ENCODE data around the gene CNTNAP5.

The CNTNAP5 gene

DNA sequence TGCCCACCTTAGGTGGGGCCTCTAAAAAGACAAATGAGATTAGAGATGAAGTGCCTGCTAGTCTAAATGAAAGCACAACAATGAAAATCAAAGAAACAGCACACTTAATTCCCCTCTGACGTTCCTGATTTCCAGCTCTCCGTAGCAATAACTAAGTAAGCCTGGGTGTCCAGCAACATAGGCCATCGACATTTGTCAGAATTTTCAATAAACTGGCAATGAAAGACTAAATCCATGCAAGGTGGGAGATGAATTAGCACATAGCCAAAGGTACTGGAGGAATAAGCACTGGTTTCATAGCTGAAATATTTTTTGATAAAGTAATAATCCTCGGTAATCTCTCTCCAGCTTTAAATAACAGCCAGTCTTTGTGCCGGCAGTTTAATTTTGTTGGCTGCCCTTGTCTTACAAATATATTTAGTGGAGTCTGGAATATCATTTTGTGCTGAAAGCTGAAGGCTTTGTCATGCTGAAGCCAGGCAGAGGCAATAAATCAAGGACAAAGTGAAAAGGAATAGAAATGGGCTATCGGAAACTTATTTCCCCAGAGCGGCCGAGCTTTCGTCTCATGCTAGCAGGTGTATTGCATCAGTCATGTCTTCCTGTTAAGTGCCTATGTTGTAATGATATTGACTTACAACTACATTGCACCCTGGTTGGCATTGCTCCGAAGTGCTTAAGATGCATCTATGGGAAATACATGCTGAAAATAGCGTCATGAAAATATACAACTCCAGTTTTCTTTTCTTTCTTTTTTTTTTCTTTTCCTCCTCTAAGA, 790.1 kb downstream of the CNTNAP5 start:
- Histone ChIP-seq H3K4me2 (ENCODE audit: low read depth, low read length) (no peak overlapping the region), H3F3A (ENCODE audit: insufficient read depth, low read length) (no peaks in the 10 kb centered on the region), H3K27ac (ENCODE audit: low read length) (no peak overlapping the region), H3K9ac (ENCODE audit: low read length) (no peak overlapping the region), H3K4me3 (ENCODE audit: low read length) (no peak overlapping the region), H3K4me1 (ENCODE audit: low read length) (no peaks in the 10 kb centered on the region), H3K79me2 (ENCODE audit: low read length) (no peaks in the 10 kb centered on the region), H4K20me1 (ENCODE audit: insufficient read depth, low read length) (no peaks in the 10 kb centered on the region), H2AFZ (ENCODE audit: low read length) (no peak overlapping the region), H3K36me3 (replicated peaks; ENCODE audit: insufficient read depth, low read length) (no peaks in the 10 kb centered on the region), H3K9me2 (replicated peaks; ENCODE audit: insufficient read depth, low read length) (no peaks in the 10 kb centered on the region), H3K27me3 (replicated peaks; ENCODE audit: insufficient read depth, low read length) (no peaks in the 10 kb centered on the region), H3K9me3 (replicated peaks; ENCODE audit: insufficient read depth, low read length) (no peaks in the 10 kb centered on the region)
- DNase-seq, result no peak
- TF ChIP-seq EZH2phosphoT487 (IDR thresholded peaks at IDR 0.05; ENCODE audit: low read length), result no peak
- no peak for TF ChIP-seq EZH2 (optimal IDR thresholded peaks at IDR 0.05; ENCODE audit: low read depth, low read length)
- TF ChIP-seq, protein P1, sequence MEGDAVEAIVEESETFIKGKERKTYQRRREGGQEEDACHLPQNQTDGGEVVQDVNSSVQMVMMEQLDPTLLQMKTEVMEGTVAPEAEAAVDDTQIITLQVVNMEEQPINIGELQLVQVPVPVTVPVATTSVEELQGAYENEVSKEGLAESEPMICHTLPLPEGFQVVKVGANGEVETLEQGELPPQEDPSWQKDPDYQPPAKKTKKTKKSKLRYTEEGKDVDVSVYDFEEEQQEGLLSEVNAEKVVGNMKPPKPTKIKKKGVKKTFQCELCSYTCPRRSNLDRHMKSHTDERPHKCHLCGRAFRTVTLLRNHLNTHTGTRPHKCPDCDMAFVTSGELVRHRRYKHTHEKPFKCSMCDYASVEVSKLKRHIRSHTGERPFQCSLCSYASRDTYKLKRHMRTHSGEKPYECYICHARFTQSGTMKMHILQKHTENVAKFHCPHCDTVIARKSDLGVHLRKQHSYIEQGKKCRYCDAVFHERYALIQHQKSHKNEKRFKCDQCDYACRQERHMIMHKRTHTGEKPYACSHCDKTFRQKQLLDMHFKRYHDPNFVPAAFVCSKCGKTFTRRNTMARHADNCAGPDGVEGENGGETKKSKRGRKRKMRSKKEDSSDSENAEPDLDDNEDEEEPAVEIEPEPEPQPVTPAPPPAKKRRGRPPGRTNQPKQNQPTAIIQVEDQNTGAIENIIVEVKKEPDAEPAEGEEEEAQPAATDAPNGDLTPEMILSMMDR (IDR thresholded peaks at IDR 0.05; ENCODE audit: low read length), result no peak

DNA sequence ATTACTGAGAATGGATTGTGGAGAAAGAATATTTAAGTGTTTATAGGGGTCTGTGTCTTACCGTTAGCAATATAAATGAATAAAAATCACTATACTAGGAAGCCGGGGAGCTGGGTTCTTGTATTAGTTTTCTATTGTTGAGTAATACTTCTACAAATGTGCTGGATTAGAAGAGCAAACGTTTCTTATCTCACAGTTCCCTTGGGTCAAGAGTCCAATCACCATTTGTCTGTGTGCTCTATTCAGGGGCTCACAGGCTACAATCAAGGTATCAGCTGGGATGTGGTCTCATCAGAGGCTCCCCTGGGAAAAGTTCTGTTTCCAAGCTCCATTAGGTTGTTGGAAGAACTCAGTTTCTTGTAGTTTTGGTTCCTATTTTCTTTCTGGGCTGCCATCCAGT, 790.9 kb downstream of the CNTNAP5 start:
- H3K4me3 ChIP-seq (ENCODE audit: low read length), result no peak overlapping the region
- no peak for DNase-seq
- no peaks in the 10 kb centered on the region for H3K27me3 ChIP-seq (replicated peaks; ENCODE audit: insufficient read depth, low read length)
- TF ChIP-seq EZH2 (optimal IDR thresholded peaks at IDR 0.05; ENCODE audit: low read depth, low read length) (no peak), EZH2phosphoT487 (IDR thresholded peaks at IDR 0.05; ENCODE audit: low read length) (no peak)
- TF ChIP-seq, protein P1 (IDR thresholded peaks at IDR 0.05; ENCODE audit: low read length), result no peak
- no peak overlapping the region for H3K4me2 ChIP-seq (ENCODE audit: low read depth, low read length)
- H3K9me2 ChIP-seq (replicated peaks; ENCODE audit: insufficient read depth, low read length), result no peaks in the 10 kb centered on the region
- H3K4me1 ChIP-seq (ENCODE audit: low read length), result no peaks in the 10 kb centered on the region
- no peaks in the 10 kb centered on the region for H4K20me1 ChIP-seq (ENCODE audit: insufficient read depth, low read length)
- H3K9ac ChIP-seq (ENCODE audit: low read length), result no peak overlapping the region
- no peak overlapping the region for H3K27ac ChIP-seq (ENCODE audit: low read length)
- H3K79me2 ChIP-seq (ENCODE audit: low read length), result no peaks in the 10 kb centered on the region
- no peaks in the 10 kb centered on the region for H3K36me3 ChIP-seq (replicated peaks; ENCODE audit: insufficient read depth, low read length)
- H3K9me3 ChIP-seq (replicated peaks; ENCODE audit: insufficient read depth, low read length), result no peaks in the 10 kb centered on the region
- H2AFZ ChIP-seq (ENCODE audit: low read length), result no peak overlapping the region
- no peaks in the 10 kb centered on the region for H3F3A ChIP-seq (ENCODE audit: insufficient read depth, low read length)

DNA sequence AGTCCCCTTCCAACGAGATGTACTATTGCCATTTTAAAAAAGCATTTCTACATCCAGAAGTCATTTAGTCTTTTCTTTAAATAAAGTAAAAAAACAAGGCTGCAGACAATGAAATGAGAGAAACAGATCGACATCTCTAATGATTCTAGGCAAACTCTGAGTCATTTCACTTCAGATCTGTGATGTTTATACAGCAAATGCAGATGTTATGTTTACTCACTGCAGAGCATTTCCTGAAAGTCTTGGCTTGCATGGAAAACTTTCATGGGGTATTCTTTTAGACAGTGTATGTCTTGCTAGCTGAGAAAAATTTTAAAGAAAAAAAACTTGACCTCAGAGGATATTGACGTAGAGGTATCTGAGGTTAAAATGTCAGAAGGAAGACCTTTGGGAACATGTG, 797.4 kb downstream of the CNTNAP5 start:
- DNase-seq, result no peak
- H3K4me2 ChIP-seq (ENCODE audit: low read depth, low read length), result no peak overlapping the region

More for the DNA sequence above, 797.4 kb downstream of the CNTNAP5 start:
- no peaks in the 10 kb centered on the region for H3K4me1 ChIP-seq (ENCODE audit: low read length)
- no peaks in the 10 kb centered on the region for H3K36me3 ChIP-seq (replicated peaks; ENCODE audit: insufficient read depth, low read length)
- no peaks in the 10 kb centered on the region for H3K79me2 ChIP-seq (ENCODE audit: low read length)
- no peaks in the 10 kb centered on the region for H3K27me3 ChIP-seq (replicated peaks; ENCODE audit: insufficient read depth, low read length)
- no peaks in the 10 kb centered on the region for H3F3A ChIP-seq (ENCODE audit: insufficient read depth, low read length)
- no peak overlapping the region for H3K27ac ChIP-seq (ENCODE audit: low read length)
- H4K20me1 ChIP-seq (ENCODE audit: insufficient read depth, low read length), result no peaks in the 10 kb centered on the region
- TF ChIP-seq EZH2 (optimal IDR thresholded peaks at IDR 0.05; ENCODE audit: low read depth, low read length) (no peak), EZH2phosphoT487 (IDR thresholded peaks at IDR 0.05; ENCODE audit: low read length) (no peak)
- TF ChIP-seq, protein P1 (IDR thresholded peaks at IDR 0.05; ENCODE audit: low read length), result no peak
- no peaks in the 10 kb centered on the region for H3K9me2 ChIP-seq (replicated peaks; ENCODE audit: insufficient read depth, low read length)
- no peak overlapping the region for H3K9ac ChIP-seq (ENCODE audit: low read length)
- no peak overlapping the region for H2AFZ ChIP-seq (ENCODE audit: low read length)
- H3K4me3 ChIP-seq (ENCODE audit: low read length), result no peak overlapping the region
- H3K9me3 ChIP-seq (replicated peaks; ENCODE audit: insufficient read depth, low read length), result no peaks in the 10 kb centered on the region

Data from MM.1S (cell line).